Tibial nerve (tissue), 4 donors: ENCODE data around the gene GCNT4. TPM values are rescaled to one million over a fixed set of nuclear protein-coding genes. Genes with fewer than 3 reads are reported as not detected.
"Not testable (repeated sequence)": the region's sequence is repeated elsewhere in the genome, so short reads cannot be mapped to it uniquely, and the experiment has no call there.

ENCODE experiments used
- DNase-seq, 2 donors: peaks; one replicate each; pipeline ENCODE4 v3.0.0-alpha.2; 2019; ENCODE audit warnings: low spot score in 2 of 2
- H3K27ac ChIP-seq, 4 donors: fragments of 200-600 bp; sonication (generic) in 3 of 4; one replicate each; pipeline ENCODE4 v1.5.1; 2017 to 2019; ENCODE audit warnings: mild to moderate bottlenecking in 1 of 4
- H3K27me3 ChIP-seq, 2 donors: fragments of 200-600 bp; sonication (generic) in 1 of 2; one replicate each; pipeline versions ENCODE4 v1.5.1 to v1.6.0; 2017 to 2019
- H3K36me3 ChIP-seq, 3 donors: fragments of 200-600 bp; sonication (generic); one replicate each; pipeline ENCODE4 v1.5.1; 2018 to 2019
- H3K4me1 ChIP-seq, 4 donors: fragments of 200-600 bp; sonication (generic) in 3 of 4; one replicate each; pipeline ENCODE4 v1.5.1; 2017 to 2019
- H3K4me3 ChIP-seq, 4 donors: fragments of 200-600 bp; sonication (generic) in 3 of 4; one replicate each; pipeline ENCODE4 v1.5.1; 2017 to 2019; ENCODE audit warnings: mild to moderate bottlenecking in 1 of 4, moderate library complexity in 1 of 4
- H3K9me3 ChIP-seq, 4 donors: fragments of 200-600 bp; sonication (generic) in 3 of 4; one replicate each; pipeline ENCODE4 v1.5.1; 2017 to 2019
- EP300 ChIP-seq, 2 donors: sonication (generic); formaldehyde crosslinking; IDR thresholded peaks; one replicate each; pipeline ENCODE4 v1.6.1; 2017; ENCODE audit warnings: antibody characterized with exemption in 2 of 2, mild to moderate bottlenecking in 1 of 2
- POLR2A ChIP-seq, 2 donors: fragments of 450-650 bp; IDR thresholded peaks; one replicate each; pipeline ENCODE4 v1.6.1; 2017; ENCODE audit warnings: antibody characterized with exemption in 2 of 2, mild to moderate bottlenecking in 2 of 2, moderate library complexity in 2 of 2
- WGBS, 2 donors: methylation state at CpG; one replicate each; pipeline ENCODE4 v1.1.5; 2018; 5-methylcytosine and 5-hydroxymethylcytosine counted together
- total RNA-seq, 4 donors: library from RNA; depleted of rRNA; stranded (reverse); fragments of >200 nt; gene quantifications; one replicate each; pipeline ENCODE4 v1.1.0, GENCODE V29; 2016
- TF ChIP-seq, protein P1 (sequence below), 5 experiments: fragments of 200-600 bp in 3 of 5; fragments of 450-650 bp in 2 of 5; sonication (generic) in 3 of 5; IDR thresholded peaks; one replicate each; pipeline ENCODE4 v1.5.1; 2016 to 2019; ENCODE audit warnings: antibody characterized with exemption in 5 of 5, mild to moderate bottlenecking in 3 of 5, moderate library complexity in 2 of 5

GCNT4 gene
- total RNA-seq, 4 donors from 2014 or later, result 0.63 to 1.5 (median 0.94) TPM

GRCh38 chr5:75088648-75089047, 36.3 kb upstream of the GCNT4 start:
- Histone ChIP-seq H3K27ac (no peak overlapping the region), H3K4me3 (no peak overlapping the region), H3K36me3 (no peaks in the 10 kb centered on the region), H3K27me3 (no peaks in the 10 kb centered on the region), H3K4me1 (no peaks in the 10 kb centered on the region), H3K9me3 (peaks cover 0 to 6% (median 0%) of the 10 kb centered on the region in 4 donors)
- DNase-seq, result no peak
- TF ChIP-seq POLR2A (IDR thresholded peaks at IDR 0.05) (no peak), EP300 (IDR thresholded peaks at IDR 0.05) (no peak)
- TF ChIP-seq, protein P1, sequence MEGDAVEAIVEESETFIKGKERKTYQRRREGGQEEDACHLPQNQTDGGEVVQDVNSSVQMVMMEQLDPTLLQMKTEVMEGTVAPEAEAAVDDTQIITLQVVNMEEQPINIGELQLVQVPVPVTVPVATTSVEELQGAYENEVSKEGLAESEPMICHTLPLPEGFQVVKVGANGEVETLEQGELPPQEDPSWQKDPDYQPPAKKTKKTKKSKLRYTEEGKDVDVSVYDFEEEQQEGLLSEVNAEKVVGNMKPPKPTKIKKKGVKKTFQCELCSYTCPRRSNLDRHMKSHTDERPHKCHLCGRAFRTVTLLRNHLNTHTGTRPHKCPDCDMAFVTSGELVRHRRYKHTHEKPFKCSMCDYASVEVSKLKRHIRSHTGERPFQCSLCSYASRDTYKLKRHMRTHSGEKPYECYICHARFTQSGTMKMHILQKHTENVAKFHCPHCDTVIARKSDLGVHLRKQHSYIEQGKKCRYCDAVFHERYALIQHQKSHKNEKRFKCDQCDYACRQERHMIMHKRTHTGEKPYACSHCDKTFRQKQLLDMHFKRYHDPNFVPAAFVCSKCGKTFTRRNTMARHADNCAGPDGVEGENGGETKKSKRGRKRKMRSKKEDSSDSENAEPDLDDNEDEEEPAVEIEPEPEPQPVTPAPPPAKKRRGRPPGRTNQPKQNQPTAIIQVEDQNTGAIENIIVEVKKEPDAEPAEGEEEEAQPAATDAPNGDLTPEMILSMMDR (IDR thresholded peaks at IDR 0.05), result no peak
- 92% methylated on average over 3 of the region's 3 CpGs for WGBS, 2 donors

DNA sequence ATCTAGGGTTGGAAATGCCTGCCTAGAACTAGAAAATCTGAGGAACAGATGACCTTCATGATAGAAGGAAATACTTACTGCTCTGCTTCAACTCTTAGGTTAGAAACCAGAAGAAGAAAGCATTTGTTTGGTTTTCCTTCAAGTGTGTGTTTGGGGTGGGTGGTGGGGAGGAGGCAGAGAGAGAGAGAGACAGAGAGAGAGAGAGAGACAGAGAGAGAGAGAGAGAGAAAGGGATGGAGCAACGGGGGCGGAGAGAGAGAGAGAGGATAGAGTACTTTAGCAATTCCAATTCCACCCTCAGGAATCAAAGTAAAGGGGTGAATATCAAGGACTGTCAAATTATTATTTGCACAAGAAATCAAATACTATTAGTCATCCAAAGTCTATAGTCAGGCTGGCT, 29.2 kb upstream of the GCNT4 start:
- no peak for DNase-seq
- H3K27ac ChIP-seq, result no peak overlapping the region
- WGBS, 2 donors, result 75 to 77% methylated on average over 2 of the region's 2 CpGs
- no peaks in the 10 kb centered on the region for H3K9me3 ChIP-seq
- H3K4me1 ChIP-seq, result no peaks in the 10 kb centered on the region
- no peak overlapping the region for H3K4me3 ChIP-seq
- H3K27me3 ChIP-seq, result no peaks in the 10 kb centered on the region
- no peak for TF ChIP-seq EP300 (IDR thresholded peaks at IDR 0.05)
- TF ChIP-seq, protein P1 (IDR thresholded peaks at IDR 0.05), result no peak
- no peak for TF ChIP-seq POLR2A (IDR thresholded peaks at IDR 0.05)
- no peaks in the 10 kb centered on the region for H3K36me3 ChIP-seq

- H3K9me3 ChIP-seq, H3K4me1 ChIP-seq, H3K4me3 ChIP-seq, H3K27me3 ChIP-seq, H3K27ac ChIP-seq, DNase-seq, H3K36me3 ChIP-seq: not testable (repeated sequence)
- WGBS, 2 donors, result 83 to 86% methylated on average over 3 of the region's 3 CpGs
Observed at GRCh38 chr5:75079346-75079745, 27.0 kb upstream of the GCNT4 start.

- Histone ChIP-seq H3K9me3 (no peaks in the 10 kb centered on the region), H3K36me3 (no peaks in the 10 kb centered on the region), H3K4me1 (no peaks in the 10 kb centered on the region), H3K27ac (no peak overlapping the region), H3K27me3 (no peaks in the 10 kb centered on the region), H3K4me3 (no peak overlapping the region)
- 89 to 91% methylated on average over 5 of the region's 5 CpGs for WGBS, 2 donors
- TF ChIP-seq POLR2A (IDR thresholded peaks at IDR 0.05) (no peak), EP300 (IDR thresholded peaks at IDR 0.05) (no peak)
- TF ChIP-seq, protein P1 (IDR thresholded peaks at IDR 0.05), result no peak
- no peak for DNase-seq
Observed at GRCh38 chr5:75078027-75078426, 25.7 kb upstream of the GCNT4 start.

DNA sequence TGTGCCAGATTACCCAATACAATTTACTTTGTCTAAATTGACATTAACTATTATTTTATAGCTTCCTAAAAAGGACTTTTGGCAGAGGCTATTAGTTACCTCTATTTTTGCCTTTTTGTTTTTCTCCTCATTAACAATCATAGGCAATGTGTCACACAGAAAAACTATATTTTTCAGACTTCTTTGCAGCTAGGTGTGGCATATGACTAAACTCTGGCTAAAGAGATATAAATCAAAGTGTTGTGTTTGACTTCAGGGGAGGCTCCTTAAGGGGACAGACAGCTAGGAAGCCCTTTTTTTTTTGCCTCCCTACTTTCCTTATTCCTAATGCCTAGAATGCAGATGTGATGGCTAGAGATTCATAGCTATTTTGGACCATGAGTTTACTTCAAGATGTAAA, 19.7 kb upstream of the GCNT4 start:
- H3K27me3 ChIP-seq, result no peaks in the 10 kb centered on the region
- no peak for DNase-seq
- no peak overlapping the region for H3K4me3 ChIP-seq
- no peaks in the 10 kb centered on the region for H3K4me1 ChIP-seq
- no peak overlapping the region for H3K27ac ChIP-seq
- H3K36me3 ChIP-seq, result no peaks in the 10 kb centered on the region
- TF ChIP-seq, protein P1 (IDR thresholded peaks at IDR 0.05), result no peak
- no peak for TF ChIP-seq POLR2A (IDR thresholded peaks at IDR 0.05)
- no peak for TF ChIP-seq EP300 (IDR thresholded peaks at IDR 0.05)
- no peaks in the 10 kb centered on the region for H3K9me3 ChIP-seq

GRCh38 chr5:75071100-75071499, 18.7 kb upstream of the GCNT4 start:
- Histone ChIP-seq H3K4me1 (no peaks in the 10 kb centered on the region), H3K27ac (no peak overlapping the region), H3K27me3 (no peaks in the 10 kb centered on the region), H3K36me3 (no peaks in the 10 kb centered on the region), H3K9me3 (no peaks in the 10 kb centered on the region), H3K4me3 (no peak overlapping the region)
- no peak for DNase-seq
- TF ChIP-seq, protein P1 (IDR thresholded peaks at IDR 0.05), result no peak
- TF ChIP-seq EP300 (IDR thresholded peaks at IDR 0.05), result no peak
- no peak for TF ChIP-seq POLR2A (IDR thresholded peaks at IDR 0.05)
